Activated T-cell treated with anti-CD3 and anti-CD28 coated beads for 1 hour (primary cell): ENCODE results near the gene COLEC11.

Source experiments
- DNase-seq: peaks from one replicate; pipeline ENCODE4 v3.0.0-alpha.2; 2020; ENCODE audit warnings: low read depth

The COLEC11 gene

DNA sequence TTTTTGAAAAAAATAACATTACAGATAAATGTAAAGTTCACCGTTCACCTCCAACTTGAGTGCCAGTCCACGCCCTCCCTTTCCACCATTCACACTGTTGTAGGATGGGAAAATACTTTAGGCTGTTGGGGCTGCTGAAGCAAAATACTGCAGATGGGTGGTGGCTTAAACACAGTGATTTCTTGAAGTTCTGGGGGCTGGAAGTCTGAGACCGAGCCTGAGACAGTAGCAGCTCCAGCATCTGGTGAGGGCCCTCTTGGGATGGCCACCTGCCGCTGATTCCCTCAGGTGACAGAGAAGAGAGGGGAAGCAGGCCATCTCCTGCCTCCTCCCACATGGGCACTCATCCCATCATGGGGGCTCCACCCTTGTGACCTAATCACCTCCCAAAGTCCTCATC, 80.8 kb downstream of the COLEC11 start:
- DNase-seq, result no peak

DNA sequence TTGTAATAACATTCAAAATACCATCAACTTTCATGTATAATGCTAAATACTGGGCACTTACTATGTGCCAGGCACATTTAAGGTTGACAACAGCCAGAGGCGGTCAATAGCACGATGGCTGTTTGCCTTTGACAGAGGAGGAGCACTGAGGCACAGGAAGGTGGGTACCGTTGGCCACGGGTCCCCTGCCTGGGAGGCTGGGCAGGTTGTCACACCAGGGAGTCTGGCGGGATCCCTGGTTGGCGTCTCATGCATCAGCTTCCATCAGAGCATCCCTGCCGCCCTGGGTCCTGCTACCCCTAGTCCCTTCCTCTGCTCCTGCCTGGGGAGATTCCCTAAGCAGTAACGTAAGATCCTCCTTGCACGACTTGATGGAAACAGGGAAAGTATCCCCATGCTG, 82.5 kb downstream of the COLEC11 start:
- no peak for DNase-seq

DNA sequence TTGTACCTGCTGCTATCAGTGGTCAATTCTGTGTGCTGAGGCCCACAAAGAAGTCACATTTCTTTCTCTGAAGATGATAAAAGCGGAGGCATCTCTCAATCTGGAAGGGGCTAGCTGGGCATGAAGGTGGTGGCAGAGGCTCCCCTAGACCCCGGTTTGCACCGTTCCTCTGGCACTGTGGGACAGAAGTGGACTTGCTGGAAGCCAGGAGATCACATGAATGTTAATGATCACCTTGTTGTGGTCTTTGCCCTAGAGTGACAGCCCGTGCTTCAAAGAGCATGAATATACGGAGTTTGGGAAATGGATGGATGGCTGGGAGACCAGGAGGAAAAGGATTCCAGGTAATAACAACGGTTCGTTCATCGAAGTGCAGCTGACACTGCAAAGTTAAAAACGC, 83.3 kb downstream of the COLEC11 start:
- DNase-seq, result no peak

DNA sequence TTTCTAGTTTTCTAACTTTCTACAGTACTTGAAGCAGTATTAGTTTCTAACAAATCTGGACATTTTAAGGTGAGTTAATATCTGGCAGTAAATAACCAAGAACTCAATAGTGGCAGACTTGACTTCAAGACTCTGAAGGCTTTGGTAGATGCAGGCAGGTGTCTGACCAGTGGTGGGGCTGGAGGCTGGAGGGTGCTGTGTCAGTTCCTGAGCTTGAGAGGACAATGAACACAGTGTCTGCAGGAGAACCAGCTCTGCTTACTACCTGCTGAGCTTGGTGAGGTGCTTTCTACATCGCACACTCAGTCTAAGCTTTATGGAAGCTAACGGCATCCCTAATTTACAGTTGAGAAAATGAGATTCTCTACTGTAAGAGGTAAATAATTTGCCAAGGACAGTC, 84.3 kb downstream of the COLEC11 start:
- DNase-seq, result no peak

DNA sequence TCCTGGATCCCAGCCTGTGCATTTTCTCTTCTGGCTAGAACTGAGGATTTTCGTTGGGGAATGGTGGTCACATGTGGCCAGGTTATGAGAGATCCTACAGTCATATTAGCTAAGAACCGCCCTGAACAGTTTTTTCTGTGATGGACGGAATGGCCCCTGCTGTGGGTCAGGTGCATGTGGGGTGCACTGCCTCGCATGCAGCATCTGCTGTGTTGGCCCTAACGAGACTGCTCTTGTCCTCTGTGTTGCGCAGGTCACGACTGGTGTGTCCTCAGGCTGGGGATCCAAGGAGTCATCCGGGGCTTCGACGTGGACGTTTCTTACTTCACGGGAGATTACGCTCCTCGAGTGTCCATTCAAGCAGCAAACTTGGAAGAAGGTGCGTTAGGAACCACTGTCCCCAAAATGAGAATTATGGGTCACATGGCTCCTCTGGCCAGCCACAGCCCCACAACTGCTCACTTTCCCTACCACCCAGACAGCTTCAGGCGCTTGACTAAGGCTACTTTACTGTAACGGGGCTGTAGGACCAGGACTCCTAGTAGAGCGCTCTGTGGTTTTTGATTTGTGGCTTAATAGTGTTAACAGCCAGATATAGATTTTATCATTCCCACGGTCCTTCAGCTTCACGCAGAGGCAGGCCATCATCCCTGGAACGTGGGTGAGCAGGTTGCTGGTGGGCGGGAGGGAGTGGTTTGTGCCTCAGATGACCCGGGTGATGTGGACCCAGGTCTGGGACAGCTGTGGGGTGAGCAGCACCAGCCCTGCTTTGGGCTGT, 84.9 kb downstream of the COLEC11 start:
- no peak for DNase-seq

DNA sequence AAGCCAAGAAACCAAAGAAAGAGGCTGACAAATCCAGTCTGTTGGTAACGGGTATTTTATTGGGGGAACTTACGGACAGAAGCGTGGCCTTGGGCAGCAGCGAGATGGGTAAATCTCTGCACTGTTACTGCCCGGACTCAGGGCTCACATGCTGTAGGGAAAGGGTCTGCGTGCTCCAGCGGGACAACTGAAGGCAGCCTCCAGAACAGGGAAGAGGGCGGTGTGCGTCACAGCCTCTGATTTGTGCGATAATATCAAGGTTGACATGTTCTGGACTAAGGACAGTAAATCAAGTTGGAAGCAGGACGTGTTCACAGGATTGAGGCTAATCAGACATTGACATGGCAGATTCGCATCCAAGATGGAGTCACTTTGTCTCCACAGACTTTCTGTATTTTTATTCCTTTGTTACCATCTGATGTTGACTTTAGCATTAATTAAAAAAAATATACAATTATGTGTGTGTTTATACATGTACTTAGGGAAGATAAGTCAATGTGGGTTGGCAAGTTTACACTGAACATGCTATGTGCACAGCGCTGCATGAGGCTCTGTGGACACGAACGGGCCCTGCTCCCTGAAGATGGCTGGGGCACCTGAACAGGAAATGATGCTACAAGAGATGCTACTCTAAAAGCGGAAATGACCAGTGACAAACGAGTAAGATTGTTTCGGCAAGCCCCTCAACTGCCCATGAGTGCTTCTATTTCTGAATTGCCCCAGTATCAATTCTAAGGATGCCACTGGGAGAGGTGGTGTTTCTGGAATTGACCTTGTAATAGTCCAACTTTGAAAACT, 85.8 kb downstream of the COLEC11 start:
- no peak for DNase-seq

DNA sequence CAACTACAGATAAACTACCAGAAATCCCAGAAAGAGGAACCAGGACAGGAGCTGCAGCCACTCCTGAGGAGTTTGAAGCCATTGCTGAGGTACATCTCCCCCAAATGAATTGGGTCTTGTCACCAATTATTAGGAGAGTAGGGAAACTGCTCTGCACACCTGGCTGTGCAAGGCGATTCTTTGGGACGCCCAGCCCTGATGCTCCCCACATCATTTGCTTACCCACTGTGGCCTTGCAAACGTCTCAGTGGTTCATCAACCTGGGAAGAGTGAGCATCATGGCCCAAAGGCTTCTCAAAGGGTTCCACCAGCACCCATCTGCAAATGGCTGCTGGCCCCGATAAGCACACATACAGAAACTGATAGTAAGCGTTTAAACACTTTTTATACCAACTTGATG, 86.7 kb downstream of the COLEC11 start:
- no peak for DNase-seq

DNA sequence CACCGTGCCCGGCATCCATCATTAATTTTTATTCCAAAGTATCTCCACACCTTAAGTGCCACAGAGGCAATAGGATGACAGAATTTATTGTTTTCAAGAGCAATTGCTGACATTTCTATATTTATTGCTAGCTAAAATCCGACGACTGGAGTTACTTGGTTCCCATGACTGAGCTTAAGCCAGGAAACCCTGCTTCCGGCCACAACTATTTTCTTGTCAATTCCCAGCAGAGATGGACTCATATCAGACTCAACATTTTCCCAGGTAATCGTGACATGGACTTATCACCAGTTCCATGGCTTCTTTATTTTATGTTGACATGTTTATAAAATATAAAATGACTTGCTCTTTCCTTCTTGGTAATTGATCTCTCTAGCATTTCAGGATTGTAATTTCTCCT, 87.9 kb downstream of the COLEC11 start:
- no peak for DNase-seq

DNA sequence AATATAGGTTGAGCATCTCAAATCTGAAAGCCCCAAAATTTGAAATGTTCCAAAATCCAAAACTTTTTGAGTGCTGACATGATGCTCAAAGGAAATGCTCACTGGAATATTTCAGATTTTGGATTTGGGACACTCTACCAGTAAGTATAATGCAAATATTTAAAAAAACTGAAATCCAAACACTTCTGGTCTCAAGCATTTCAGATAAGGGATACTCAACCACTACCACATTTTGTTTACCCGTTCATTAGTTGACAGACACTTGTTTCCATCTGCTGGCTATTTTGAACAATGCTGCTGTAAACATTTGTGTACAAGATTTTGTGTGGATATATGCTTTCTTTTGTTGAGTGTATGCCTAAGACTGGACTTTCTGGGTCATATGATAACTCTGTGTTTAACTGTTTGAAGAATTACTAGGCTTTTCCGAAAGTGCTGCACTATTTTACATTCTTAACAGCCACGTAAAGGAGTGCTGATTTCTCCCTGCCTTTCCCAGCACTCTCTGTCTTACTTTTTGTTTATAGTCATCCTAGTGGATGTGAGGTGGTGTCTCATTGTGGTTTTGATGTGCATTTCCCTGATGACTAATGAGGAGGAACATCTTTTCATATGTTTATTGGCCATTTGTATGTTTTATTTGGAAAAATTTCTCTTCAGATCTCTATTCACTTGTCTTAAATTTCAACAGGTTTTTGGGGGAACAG, 89.0 kb downstream of the COLEC11 start:
- DNase-seq, result no peak

DNA sequence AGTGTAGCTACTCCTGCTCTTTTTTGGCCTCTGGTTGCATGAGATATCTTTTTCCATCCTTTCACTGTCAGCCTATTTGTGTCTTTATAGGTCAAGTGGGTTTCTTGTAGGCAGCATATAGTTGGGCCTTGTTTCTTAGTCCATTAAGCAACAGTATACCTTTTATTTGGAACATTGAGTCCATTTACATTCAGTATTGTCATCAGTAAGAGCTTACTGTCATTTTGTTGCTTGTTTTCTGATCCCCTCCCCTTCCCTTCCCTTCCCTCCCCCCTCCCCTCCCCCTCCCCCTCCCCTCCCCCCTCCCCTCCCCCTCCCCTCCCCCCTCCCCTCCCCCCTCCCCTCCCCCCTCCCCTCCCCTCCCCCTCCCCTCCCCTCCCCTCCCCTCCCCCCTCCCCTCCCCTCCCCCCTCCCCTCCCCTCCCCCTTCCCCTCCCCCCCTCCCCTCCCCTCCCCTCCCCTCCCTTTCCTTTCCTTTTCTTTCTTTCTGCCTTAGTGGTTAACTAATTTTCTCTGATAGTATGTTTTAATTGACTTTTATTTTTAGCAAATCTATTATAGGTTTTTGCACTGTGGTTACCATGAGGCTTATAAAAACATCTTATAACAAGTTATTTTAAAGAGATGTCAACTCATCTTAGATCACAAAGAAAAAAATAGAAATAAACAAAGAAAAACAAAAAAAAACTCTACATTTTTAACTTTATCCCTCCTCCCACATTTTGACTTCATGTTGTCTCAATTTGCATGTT, 95.3 kb downstream of the COLEC11 start:
- DNase-seq, result no peak

DNA sequence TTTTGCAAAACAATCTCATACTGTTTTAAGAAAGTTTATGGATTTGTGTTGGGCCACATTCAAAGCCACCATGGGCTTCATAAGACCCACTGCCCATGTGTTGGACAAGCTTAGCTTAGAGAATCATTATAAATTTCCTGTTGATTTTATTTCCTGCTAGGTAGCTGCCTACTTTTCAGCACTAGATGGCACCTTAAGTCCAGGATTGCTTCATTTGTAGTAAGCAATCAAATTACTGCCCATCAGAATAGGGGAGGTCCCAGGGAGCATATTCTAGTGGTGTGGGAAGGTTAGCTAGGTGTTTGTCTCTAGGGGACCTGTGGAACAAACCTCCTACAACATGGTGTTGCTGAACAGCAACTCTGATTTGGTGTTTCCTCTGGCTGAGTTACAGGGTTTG, 97.5 kb downstream of the COLEC11 start:
- DNase-seq, result no peak
